Ishikawa (cell line): ENCODE results near the gene RAPGEF3.

Experiments used
- CEBPB ChIP-seq: IDR thresholded peaks from 2 replicates; pipeline ENCODE4 v1.6.1; 2012
- CREB1 ChIP-seq: IDR thresholded peaks from 2 replicates; pipeline ENCODE4 v1.6.1; 2012; ENCODE audit warnings: low read depth
- EGR1 ChIP-seq: IDR thresholded peaks from 2 replicates; pipeline ENCODE4 v1.6.1; 2012
- EP300 ChIP-seq: IDR thresholded peaks from 2 replicates; pipeline ENCODE4 v1.6.1; 2012; ENCODE audit warnings: borderline replicate concordance
- FOXM1 ChIP-seq: IDR thresholded peaks from 2 replicates; pipeline ENCODE4 v1.6.1; 2012; ENCODE audit warnings: low read depth, borderline replicate concordance
- NFIC ChIP-seq: IDR thresholded peaks from 2 replicates; pipeline ENCODE4 v1.6.1; 2012
- RAD21 ChIP-seq: IDR thresholded peaks from 2 replicates; pipeline ENCODE4 v1.6.1; 2012; ENCODE audit warnings: low read depth
- TAF1 ChIP-seq: IDR thresholded peaks from 2 replicates; pipeline ENCODE4 v1.6.1; 2012; ENCODE audit warnings: low read depth, mild to moderate bottlenecking
- TCF12 ChIP-seq: IDR thresholded peaks from 2 replicates; pipeline ENCODE4 v1.6.1; 2012; ENCODE audit warnings: low read depth
- TEAD4 ChIP-seq: IDR thresholded peaks from 2 replicates; pipeline ENCODE4 v1.6.1; 2012
- YY1 ChIP-seq: IDR thresholded peaks from 2 replicates; pipeline ENCODE4 v1.6.1; 2012; ENCODE audit warnings: low read depth
- ZBTB7A ChIP-seq: IDR thresholded peaks from 2 replicates; pipeline ENCODE4 v1.6.1; 2012; ENCODE audit warnings: low read depth
- TF ChIP-seq, protein P1 (sequence below): IDR thresholded peaks from 2 replicates; pipeline ENCODE4 v1.6.1; 2012
- TF ChIP-seq, protein P2 (sequence below): IDR thresholded peaks from 2 replicates; pipeline ENCODE4 v1.6.1; 2012; ENCODE audit warnings: low read depth, mild to moderate bottlenecking
- TF ChIP-seq, protein P3 (sequence below): IDR thresholded peaks from 2 replicates; pipeline ENCODE4 v1.6.1; 2012

The RAPGEF3 gene

GRCh38 chr12:47805417-47805816, 46.7 kb upstream of the RAPGEF3 start:
- TF ChIP-seq, protein P1, sequence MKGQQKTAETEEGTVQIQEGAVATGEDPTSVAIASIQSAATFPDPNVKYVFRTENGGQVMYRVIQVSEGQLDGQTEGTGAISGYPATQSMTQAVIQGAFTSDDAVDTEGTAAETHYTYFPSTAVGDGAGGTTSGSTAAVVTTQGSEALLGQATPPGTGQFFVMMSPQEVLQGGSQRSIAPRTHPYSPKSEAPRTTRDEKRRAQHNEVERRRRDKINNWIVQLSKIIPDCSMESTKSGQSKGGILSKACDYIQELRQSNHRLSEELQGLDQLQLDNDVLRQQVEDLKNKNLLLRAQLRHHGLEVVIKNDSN, result no peak
- TF ChIP-seq TEAD4, result no peak
- no peak for TF ChIP-seq EGR1
- TF ChIP-seq TCF12, result no peak
- TF ChIP-seq YY1, result no peak
- TF ChIP-seq FOXM1, result no peak
- TF ChIP-seq TAF1, result no peak
- TF ChIP-seq NFIC, result no peak

- TF ChIP-seq ZBTB7A (no peak), TCF12 (no peak), FOXM1 (no peak), EP300 (no peak), CREB1 (no peak), CEBPB (no peak), TEAD4 (no peak), TAF1 (no peak), YY1 (no peak)
- TF ChIP-seq, protein P1, result no peak
- TF ChIP-seq, protein P2, sequence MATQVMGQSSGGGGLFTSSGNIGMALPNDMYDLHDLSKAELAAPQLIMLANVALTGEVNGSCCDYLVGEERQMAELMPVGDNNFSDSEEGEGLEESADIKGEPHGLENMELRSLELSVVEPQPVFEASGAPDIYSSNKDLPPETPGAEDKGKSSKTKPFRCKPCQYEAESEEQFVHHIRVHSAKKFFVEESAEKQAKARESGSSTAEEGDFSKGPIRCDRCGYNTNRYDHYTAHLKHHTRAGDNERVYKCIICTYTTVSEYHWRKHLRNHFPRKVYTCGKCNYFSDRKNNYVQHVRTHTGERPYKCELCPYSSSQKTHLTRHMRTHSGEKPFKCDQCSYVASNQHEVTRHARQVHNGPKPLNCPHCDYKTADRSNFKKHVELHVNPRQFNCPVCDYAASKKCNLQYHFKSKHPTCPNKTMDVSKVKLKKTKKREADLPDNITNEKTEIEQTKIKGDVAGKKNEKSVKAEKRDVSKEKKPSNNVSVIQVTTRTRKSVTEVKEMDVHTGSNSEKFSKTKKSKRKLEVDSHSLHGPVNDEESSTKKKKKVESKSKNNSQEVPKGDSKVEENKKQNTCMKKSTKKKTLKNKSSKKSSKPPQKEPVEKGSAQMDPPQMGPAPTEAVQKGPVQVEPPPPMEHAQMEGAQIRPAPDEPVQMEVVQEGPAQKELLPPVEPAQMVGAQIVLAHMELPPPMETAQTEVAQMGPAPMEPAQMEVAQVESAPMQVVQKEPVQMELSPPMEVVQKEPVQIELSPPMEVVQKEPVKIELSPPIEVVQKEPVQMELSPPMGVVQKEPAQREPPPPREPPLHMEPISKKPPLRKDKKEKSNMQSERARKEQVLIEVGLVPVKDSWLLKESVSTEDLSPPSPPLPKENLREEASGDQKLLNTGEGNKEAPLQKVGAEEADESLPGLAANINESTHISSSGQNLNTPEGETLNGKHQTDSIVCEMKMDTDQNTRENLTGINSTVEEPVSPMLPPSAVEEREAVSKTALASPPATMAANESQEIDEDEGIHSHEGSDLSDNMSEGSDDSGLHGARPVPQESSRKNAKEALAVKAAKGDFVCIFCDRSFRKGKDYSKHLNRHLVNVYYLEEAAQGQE, result no peak
Measured at GRCh38 chr12:47804171-47804570, 45.5 kb upstream of the RAPGEF3 start.

GRCh38 chr12:47803191-47803875, 44.7 kb upstream of the RAPGEF3 start:
- no peak for TF ChIP-seq RAD21
- no peak for TF ChIP-seq EP300
- no peak for TF ChIP-seq ZBTB7A
- TF ChIP-seq TCF12, result no peak
- TF ChIP-seq TAF1, result no peak

- TF ChIP-seq FOXM1, result no peak
- TF ChIP-seq NFIC, result no peak
- TF ChIP-seq TAF1, result no peak
- no peak for TF ChIP-seq ZBTB7A
- no peak for TF ChIP-seq TCF12
- no peak for TF ChIP-seq EGR1
- TF ChIP-seq, protein P1, result no peak
- TF ChIP-seq RAD21, result no peak
- TF ChIP-seq CEBPB, result no peak
Measured at GRCh38 chr12:47802312-47802711, 43.6 kb upstream of the RAPGEF3 start.

GRCh38 chr12:47801904-47802246, 43.2 kb upstream of the RAPGEF3 start:
- TF ChIP-seq RAD21, result no peak
- TF ChIP-seq, protein P3, sequence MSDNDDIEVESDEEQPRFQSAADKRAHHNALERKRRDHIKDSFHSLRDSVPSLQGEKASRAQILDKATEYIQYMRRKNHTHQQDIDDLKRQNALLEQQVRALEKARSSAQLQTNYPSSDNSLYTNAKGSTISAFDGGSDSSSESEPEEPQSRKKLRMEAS, result no peak
- TF ChIP-seq FOXM1, result no peak
- TF ChIP-seq TEAD4, result no peak
- TF ChIP-seq, protein P2, result no peak
- TF ChIP-seq, protein P1, result no peak
- TF ChIP-seq ZBTB7A, result no peak
- TF ChIP-seq CEBPB, result no peak
- no peak for TF ChIP-seq NFIC
- no peak for TF ChIP-seq TCF12
- no peak for TF ChIP-seq EP300
- TF ChIP-seq EGR1, result no peak
- TF ChIP-seq CREB1, result no peak
- no peak for TF ChIP-seq YY1
